Natural killer cell (primary cell): ENCODE measurements around the gene AP1B1. TPM values are rescaled to one million over a fixed set of nuclear protein-coding genes. Genes with fewer than 3 reads are reported as not detected.

Experiments used
- ATAC-seq, 3 donors: fragments of 150-1000 bp in 2 of 3; fragments of 200-7000 bp in 1 of 3; cut with Tn5 transposase; 1 replicate in 1 of 3; 2 replicates in 2 of 3; pipeline ENCODE4 v1.10.0; 2021; ENCODE audit warnings: mild to moderate bottlenecking in 2 of 3, moderate library complexity in 2 of 3
- DNase-seq, 2 donors: peaks; one replicate each; pipeline versions ENCODE4 v3.0.0 to v3.0.0-alpha.2; 2013 to 2021; ENCODE audit warnings: mixed read lengths in 1 of 2
- H3K27ac ChIP-seq: one replicate; pipeline ENCODE4 v1.5.1; 2013; ENCODE audit warnings: mild to moderate bottlenecking, low read length
- H3K27me3 ChIP-seq: one replicate; pipeline ENCODE4 v1.6.1; 2013; ENCODE audit warnings: low read length; ENCODE audit not compliant: control insufficient read depth, insufficient read depth
- H3K36me3 ChIP-seq: one replicate; pipeline ENCODE4 v1.6.1; 2013; ENCODE audit warnings: low read length; ENCODE audit not compliant: control insufficient read depth, insufficient read depth
- H3K4me1 ChIP-seq: one replicate; pipeline ENCODE4 v1.6.1; 2013; ENCODE audit warnings: low read length; ENCODE audit not compliant: control insufficient read depth, insufficient read depth
- H3K4me3 ChIP-seq: one replicate; pipeline ENCODE4 v1.5.1; 2013; ENCODE audit warnings: low read length
- H3K9me3 ChIP-seq: one replicate; pipeline ENCODE4 v1.6.1; 2013; ENCODE audit warnings: low read length; ENCODE audit not compliant: control insufficient read depth, insufficient read depth
- H3K27ac Mint-ChIP-seq, 2 donors: one replicate each; pipeline ENCODE4 v1.8.0; 2022; ENCODE audit warnings: mild to moderate bottlenecking in 2 of 2, mixed read lengths in 2 of 2, moderate library complexity in 1 of 2
- H3K27me3 Mint-ChIP-seq, 2 donors: one replicate each; pipeline ENCODE4 v1.8.0; 2022; ENCODE audit warnings: low read depth in 2 of 2, mixed read lengths in 2 of 2
- H3K36me3 Mint-ChIP-seq: one replicate; pipeline ENCODE4 v1.8.0; 2022; ENCODE audit warnings: mixed read lengths
- H3K4me1 Mint-ChIP-seq, 2 donors: one replicate each; pipeline ENCODE4 v1.8.0; 2022; ENCODE audit warnings: mixed read lengths in 2 of 2
- H3K4me3 Mint-ChIP-seq: one replicate; pipeline ENCODE4 v1.8.0; 2022; ENCODE audit warnings: mild to moderate bottlenecking, moderate library complexity, mixed read lengths
- H3K9me3 Mint-ChIP-seq, 2 donors: one replicate each; pipeline ENCODE4 v1.8.0; 2022; ENCODE audit warnings: mixed read lengths in 2 of 2
- WGBS: methylation state at CpG from one replicate; pipeline ENCODE4 v1.1.7; 2013; ENCODE audit warnings: missing lambda C conversion rate; ENCODE audit not compliant: insufficient coverage; 5-methylcytosine and 5-hydroxymethylcytosine counted together
- intact Hi-C: fragments of 100-400 bp; cut with micrococcal nuclease; formaldehyde crosslinking; loops from one replicate; pipeline ENCODE4 v1.14.2; 2022
- total RNA-seq, 4 donors: library from RNA; stranded (reverse); fragments of 120-200 nt in 1 of 4; gene quantifications; one replicate each; pipeline versions ENCODE4 v1.2.3 to v1.2.4, GENCODE V29; 2013 to 2022
- TF ChIP-seq, protein P1 (sequence below): fragments of 200-600 bp; IDR thresholded peaks from one replicate; pipeline ENCODE4 v1.8.0; 2022; ENCODE audit warnings: antibody characterized with exemption

Gene AP1B1
- total RNA-seq, 3 donors from 2014 or later (not counting 1 experiment from before 2014, with no cell fraction given) = 54.0 to 56.1 (median 54.3) TPM

DNA sequence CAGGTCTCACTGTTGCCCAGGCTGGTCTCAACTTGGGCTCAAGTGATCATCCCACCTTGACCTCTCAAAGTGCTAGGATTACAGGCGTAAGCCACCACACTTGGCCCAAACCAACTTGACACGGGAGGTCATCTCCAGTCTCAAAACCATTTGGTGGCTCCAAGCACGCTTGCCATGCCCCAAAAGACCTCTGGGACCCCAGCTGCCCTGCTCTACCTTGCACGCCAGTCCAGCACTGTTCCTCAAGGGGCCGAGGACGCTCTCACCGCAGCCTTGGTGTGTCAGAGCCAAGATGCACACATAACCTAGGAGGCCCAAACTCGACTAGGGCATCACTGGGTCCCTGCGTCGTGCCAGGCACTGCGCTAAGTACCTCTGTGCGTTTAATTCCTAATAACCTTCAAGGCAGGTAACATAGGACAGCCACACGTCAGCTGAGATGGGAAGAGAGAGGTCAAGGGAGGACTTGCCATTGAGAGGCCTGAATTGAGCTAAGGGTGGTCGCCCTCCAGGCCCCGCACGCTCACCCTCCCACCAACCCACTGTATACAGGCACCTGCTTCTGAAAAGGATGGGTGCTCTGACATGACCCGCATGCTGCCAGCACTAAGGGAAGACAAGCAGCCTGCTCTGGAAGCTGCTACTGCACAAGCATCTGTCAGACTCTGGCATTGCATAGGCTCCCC is 86.5 kb downstream of the AP1B1 start:
- no peak for DNase-seq
- Histone ChIP-seq H3K27me3 (peaks cover 13% of the 10 kb centered on the region), H3K4me3 (no peak overlapping the region), H3K36me3 (peaks cover 39% of the 10 kb centered on the region), H3K4me1 (peaks cover 10% of the 10 kb centered on the region), H3K9me3 (no peaks in the 10 kb centered on the region), H3K27ac (no peak overlapping the region)
- no peak overlapping the region for H3K4me3 Mint-ChIP-seq
- 93% methylated on average over 17 of the region's 17 CpGs for WGBS
- H3K4me1 Mint-ChIP-seq = peaks cover 8 to 31% of the 10 kb centered on the region in 2 donors
- no peaks in the 10 kb centered on the region for H3K9me3 Mint-ChIP-seq
- peak overlapping the region; percentile 59 to 73 for H3K27ac Mint-ChIP-seq
- peaks cover 0 to 18% of the 10 kb centered on the region in 2 donors for H3K27me3 Mint-ChIP-seq
- intact Hi-C loops = no loop called here
- H3K36me3 Mint-ChIP-seq = peaks cover 19% of the 10 kb centered on the region
- ATAC-seq = peak in 1 of 3 donors; percentile 12
- TF ChIP-seq, protein P1, sequence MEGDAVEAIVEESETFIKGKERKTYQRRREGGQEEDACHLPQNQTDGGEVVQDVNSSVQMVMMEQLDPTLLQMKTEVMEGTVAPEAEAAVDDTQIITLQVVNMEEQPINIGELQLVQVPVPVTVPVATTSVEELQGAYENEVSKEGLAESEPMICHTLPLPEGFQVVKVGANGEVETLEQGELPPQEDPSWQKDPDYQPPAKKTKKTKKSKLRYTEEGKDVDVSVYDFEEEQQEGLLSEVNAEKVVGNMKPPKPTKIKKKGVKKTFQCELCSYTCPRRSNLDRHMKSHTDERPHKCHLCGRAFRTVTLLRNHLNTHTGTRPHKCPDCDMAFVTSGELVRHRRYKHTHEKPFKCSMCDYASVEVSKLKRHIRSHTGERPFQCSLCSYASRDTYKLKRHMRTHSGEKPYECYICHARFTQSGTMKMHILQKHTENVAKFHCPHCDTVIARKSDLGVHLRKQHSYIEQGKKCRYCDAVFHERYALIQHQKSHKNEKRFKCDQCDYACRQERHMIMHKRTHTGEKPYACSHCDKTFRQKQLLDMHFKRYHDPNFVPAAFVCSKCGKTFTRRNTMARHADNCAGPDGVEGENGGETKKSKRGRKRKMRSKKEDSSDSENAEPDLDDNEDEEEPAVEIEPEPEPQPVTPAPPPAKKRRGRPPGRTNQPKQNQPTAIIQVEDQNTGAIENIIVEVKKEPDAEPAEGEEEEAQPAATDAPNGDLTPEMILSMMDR = no peak

GRCh38 chr22:29300807-29301601 is 87.4 kb downstream of the AP1B1 start:
- H3K4me1 ChIP-seq = peaks cover 3% of the 10 kb centered on the region
- TF ChIP-seq, protein P1 = no peak
- H3K9me3 ChIP-seq = no peaks in the 10 kb centered on the region
- DNase-seq (no peak), ATAC-seq (peak in 1 of 3 donors; percentile 11)
- Mint-ChIP-seq H3K9me3 (no peaks in the 10 kb centered on the region), H3K4me3 (no peak overlapping the region), H3K36me3 (peaks cover 19% of the 10 kb centered on the region), H3K27me3 (peaks cover 0 to 14% of the 10 kb centered on the region in 2 donors), H3K27ac (peak overlapping the region; percentile 59 to 73), H3K4me1 (peaks cover 8 to 23% of the 10 kb centered on the region in 2 donors)
- peaks cover 48% of the 10 kb centered on the region for H3K36me3 ChIP-seq
- intact Hi-C loops = no loop called here
- peaks cover 7% of the 10 kb centered on the region for H3K27me3 ChIP-seq
- no peak overlapping the region for H3K27ac ChIP-seq
- no peak overlapping the region for H3K4me3 ChIP-seq
- 86% methylated on average over 10 of the region's 10 CpGs for whole genome bisulfite sequencing

DNA sequence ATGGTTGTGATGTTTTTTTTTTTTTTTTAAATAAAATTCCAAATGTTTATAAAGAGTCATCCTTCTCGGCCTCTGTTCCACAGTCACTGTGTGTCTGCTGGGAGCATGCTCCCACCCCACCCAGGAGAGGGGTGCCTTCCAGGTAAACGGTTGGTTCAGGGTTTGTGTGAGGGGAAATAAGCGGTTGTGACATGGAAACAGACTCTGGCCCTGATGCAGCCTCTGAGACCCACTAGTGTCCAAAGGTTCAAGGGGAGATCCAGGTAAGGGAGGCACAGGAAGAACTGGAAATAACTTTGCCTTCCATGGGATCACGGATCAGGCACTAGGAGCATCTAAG is 87.9 kb downstream of the AP1B1 start:
- no peak overlapping the region for H3K4me3 Mint-ChIP-seq
- intact Hi-C loops = no loop called here
- TF ChIP-seq, protein P1 = no peak
- H3K9me3 Mint-ChIP-seq = no peaks in the 10 kb centered on the region
- H3K4me1 ChIP-seq = no peaks in the 10 kb centered on the region
- no peak overlapping the region for H3K4me3 ChIP-seq
- WGBS = 89% methylated on average over 4 of the region's 4 CpGs
- peak overlapping the region; percentile 59 to 73 for H3K27ac Mint-ChIP-seq
- peaks cover 53% of the 10 kb centered on the region for H3K36me3 ChIP-seq
- peaks cover 2% of the 10 kb centered on the region for H3K27me3 ChIP-seq
- H3K9me3 ChIP-seq = no peaks in the 10 kb centered on the region
- no peak overlapping the region for H3K27ac ChIP-seq
- DNase-seq (no peak), ATAC-seq (no peak)
- peaks cover 19% of the 10 kb centered on the region for H3K36me3 Mint-ChIP-seq
- peaks cover 0 to 8% of the 10 kb centered on the region in 2 donors for H3K27me3 Mint-ChIP-seq
- H3K4me1 Mint-ChIP-seq = peaks cover 8 to 20% of the 10 kb centered on the region in 2 donors
